ENCODE data around the gene POT1.

The POT1 gene

DNA sequence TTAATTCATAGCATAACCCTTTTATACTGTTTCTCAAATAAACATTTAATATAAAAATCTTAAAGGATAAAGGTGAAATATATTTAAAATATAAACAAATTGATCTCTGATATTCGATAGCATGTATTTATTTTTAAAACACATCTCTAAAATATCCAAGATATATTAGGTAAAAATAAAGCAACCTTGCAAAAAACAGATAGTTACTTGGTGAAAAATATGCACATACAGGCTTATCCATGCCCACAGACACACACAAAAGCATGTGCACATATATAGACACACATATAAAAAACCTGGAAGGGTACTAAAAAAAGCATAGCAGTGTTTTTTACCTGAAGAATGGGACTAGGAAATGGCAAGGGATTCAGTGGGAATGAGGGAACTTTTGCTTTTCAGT lies 19.8 kb downstream of the POT1 start:
- DNase-seq (ENCODE audit: low read depth, low spot score) = no peak

- no peak for DNase-seq (ENCODE audit: low read depth, low spot score)
These were observed 21.4 kb downstream of the POT1 start for GRCh38 chr7:124908259-124908658.

GRCh38 chr7:124907490-124907889 lies 22.1 kb downstream of the POT1 start:
- DNase-seq (ENCODE audit: low read depth, low spot score) = no peak

GRCh38 chr7:124898531-124898930 lies 31.1 kb downstream of the POT1 start:
- DNase-seq (ENCODE audit: low read depth, low spot score) = no peak

GRCh38 chr7:124896001-124896400 lies 33.6 kb downstream of the POT1 start:
- no peak for DNase-seq (ENCODE audit: low read depth, low spot score)

GRCh38 chr7:124893140-124893827 lies 36.3 kb downstream of the POT1 start:
- no peak for DNase-seq (ENCODE audit: low read depth, low spot score)

DNA sequence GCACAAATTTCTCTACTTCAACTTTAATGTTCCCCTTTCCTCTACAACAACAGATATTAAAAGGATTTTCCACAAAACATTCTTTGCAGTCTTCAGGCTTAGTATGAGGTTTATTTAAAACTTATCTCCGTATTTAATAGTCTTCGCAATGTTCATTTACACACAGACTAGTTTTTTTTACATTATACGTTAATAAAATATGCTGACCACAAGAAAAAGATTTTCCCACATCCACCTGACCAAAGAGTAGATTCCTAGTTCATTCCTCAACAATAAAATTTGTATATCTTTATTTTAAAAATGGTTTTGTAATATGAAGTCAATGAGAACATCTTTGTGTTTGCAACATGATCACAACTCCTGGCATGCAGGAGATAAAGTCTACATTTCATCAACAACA lies 42.4 kb downstream of the POT1 start:
- no peak for DNase-seq (ENCODE audit: low read depth, low spot score)

GRCh38 chr7:124881981-124882380 lies 47.6 kb downstream of the POT1 start:
- no peak for DNase-seq (ENCODE audit: low read depth, low spot score)

GRCh38 chr7:124879771-124880170 lies 49.9 kb downstream of the POT1 start:
- DNase-seq (ENCODE audit: low read depth, low spot score) = no peak

DNA sequence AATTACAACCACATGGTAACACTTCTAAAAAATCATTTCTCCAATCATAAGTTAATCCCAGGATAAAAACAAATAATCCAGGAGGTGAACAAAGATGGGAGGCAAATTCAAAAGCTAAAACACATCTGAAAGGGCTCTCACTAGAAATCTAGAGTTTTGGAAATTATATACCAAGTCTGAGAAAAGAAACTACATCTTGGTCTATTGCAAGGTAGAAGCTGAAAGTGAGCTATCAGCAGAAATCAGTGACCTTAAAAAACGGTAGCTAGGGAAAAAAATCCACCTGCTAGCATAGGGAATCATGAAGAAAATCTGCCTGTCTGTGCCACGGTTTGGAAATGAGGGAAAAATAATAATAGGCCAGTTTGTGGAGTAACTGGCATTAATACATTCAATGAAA lies 50.5 kb downstream of the POT1 start:
- no peak for DNase-seq (ENCODE audit: low read depth, low spot score)

DNA sequence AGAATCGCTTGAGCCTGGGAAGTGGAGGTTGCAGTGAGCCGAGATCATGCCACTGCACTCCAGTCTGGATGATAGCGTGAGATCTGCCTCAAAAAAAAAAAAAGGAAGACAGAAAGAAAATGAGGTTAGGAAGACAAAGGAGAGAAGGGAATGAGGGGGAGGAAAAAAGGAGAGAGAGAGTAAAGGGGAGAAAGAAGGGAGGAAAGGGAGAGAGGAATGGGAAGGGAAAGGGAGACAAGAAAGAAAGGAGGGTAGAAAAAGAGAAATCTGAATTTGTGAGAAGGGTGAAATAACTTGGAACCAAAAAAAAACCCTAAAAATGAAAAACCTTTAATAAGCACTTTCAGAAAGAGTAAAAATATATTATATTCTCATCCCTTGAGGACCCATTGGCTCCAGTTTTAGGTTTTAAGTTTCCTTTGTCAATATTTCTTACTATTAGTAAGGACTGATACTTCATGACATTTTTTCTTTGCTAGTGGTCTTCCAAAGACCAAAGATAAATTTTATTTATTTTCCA lies 54.9 kb downstream of the POT1 start:
- no peak for DNase-seq (ENCODE audit: low read depth, low spot score)

DNA sequence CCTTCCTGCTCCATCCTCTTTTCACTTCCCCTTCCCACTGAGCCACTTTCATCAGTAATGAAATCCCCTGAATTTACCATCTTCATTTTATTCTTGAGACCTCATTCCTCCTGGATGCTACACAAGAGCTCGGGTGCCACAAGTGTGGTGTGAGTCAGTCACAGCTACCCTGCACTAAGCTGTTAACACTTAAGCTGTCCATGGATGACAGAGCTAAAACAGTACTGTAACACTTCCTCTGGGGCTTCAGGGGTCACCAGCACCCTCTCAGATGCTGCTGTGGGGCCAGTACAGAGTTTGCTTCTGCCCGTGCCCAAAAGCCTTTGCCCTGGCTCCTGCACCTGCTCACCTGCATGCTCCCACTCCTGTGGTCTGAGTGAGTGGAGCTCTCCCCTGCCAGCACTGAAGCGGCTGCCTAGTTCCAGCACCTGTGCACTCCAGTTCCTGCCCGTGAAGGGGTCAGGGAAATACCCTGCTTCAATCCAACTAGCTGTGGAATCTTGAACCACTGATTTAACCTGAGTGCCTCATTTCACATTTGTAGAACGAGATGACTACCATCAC lies 71.9 kb downstream of the POT1 start:
- DNase-seq (ENCODE audit: low read depth, low spot score) = no peak

DNA sequence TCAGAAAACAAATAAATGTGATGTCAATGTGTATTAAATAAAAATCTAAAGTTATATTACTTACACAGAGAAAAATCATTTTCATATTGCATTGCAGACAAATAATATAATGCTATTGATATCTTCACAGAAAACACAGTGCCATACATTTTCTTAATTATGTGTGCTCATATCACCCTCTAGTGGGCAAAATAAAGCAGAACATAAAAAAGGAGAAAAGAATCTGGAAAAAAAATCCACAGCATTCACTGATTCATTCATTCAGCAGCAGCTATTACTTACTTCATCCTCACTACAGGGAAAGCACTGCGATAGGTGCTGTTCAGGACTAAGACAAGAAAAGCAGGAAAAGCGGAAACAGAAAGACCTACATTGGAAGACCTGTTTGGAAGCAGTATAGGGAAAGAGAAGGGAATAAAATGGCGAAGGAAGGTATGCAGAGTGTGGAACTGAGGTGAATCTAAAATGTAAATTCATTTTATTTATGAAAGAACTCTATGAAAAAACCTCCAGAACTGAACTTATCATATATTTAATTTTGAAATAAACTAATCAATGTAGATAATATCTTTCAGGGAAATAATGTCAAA lies 73.2 kb downstream of the POT1 start:
- DNase-seq (ENCODE audit: low read depth, low spot score) = no peak

- DNase-seq (ENCODE audit: low read depth, low spot score) = no peak
These were observed 86.3 kb downstream of the POT1 start for GRCh38 chr7:124843336-124843735.

- no peak for DNase-seq (ENCODE audit: low read depth, low spot score)
These were observed 89.2 kb downstream of the POT1 start for GRCh38 chr7:124840435-124840834.

DNA sequence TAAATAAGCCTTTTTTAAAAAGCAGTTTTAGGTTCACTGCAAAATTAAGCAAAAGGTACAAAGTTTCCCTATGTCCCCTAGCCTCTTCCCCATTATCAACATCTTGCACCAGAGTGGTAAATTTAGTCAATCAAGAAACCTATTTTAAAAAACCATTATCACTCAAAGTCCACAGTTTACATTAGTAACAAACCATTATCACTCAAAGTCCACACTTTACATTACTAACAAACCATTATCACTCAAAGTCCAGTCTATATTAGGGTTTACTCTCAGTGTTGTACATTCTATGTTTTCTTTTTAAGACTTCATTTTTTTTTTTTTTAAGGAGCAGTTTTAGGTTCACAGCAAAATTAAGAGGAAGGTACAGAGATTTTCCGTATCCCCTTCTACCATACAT lies 89.9 kb downstream of the POT1 start:
- DNase-seq (ENCODE audit: low read depth, low spot score) = no peak

DNA sequence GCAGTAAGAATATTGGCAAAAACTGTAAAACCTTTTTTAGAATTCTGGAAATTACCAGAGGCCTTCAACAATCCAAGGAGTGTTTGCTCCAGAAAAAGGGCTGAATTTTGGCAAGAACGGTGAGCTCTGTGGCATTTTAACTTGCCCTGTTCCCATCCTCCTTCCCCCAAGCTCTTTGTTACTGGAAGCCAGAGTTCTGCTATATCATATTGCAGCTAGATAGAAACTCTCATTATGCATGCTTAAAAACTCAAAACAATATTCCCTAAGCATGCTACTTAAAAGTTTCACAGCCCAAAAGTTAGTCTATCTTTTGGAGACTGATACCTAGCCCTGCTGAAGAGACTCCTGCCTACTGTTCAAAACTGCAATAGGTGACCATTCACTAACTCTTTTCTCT lies 93.5 kb downstream of the POT1 start:
- no peak for DNase-seq (ENCODE audit: low read depth, low spot score)

DNA sequence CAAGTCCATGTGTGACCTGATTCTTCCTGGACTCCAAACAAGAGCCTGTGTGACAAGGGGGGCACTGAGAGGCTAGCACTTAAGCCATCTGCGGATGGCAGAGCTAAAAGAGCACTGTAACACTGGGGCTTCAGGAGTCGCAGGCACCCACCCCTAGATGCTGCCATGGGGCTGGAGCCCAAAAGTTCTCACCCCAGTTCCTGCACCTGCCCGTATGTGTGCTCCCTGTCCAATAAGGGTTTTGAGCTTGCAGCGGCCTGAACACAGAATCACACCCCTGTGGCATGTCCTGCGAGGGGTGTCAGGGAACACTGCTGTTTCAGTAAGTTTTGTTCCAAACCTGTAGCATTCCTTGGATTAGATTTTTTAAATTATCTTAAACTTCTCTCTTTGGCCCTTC lies 110.8 kb downstream of the POT1 start:
- DNase-seq (ENCODE audit: low read depth, low spot score) = no peak

DNA sequence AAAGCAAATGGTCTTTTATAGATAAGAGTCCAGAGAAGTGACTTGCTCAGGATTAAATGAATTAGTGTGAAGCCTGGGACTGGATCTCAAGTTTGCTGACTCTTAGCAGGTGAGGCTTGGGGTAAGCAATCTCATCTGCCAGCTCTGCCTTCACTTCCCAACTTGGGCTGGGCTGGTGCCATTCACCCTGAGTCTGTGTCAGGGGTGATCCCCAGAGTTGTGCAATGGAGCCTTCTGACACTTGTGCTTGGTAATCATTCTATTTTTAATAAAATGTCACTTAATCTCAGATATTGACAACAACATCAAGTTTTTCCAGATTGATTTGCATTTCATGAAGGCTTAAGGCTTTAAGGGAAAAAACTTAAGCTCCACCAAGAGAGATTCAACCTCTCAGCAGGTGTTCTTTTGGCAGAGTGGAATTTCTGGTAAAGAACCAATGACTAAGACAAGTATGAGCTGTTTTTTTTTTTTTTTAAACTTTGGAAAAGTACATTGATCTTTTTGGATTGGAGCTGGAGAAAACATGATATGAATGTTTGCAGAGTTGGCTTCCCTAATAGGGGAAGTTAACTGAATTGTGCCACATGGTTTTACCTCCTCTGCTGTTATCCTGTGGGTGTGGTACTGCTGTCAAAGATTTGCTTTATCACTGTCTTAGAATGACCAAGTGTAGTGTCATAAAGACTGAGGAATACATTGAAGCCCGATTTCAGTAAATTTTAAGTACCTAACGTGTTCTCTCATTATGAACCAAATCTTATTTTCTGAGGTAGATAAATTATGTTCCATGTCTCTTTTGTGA lies 115.4 kb downstream of the POT1 start:
- no peak for DNase-seq (ENCODE audit: low read depth, low spot score)

DNA sequence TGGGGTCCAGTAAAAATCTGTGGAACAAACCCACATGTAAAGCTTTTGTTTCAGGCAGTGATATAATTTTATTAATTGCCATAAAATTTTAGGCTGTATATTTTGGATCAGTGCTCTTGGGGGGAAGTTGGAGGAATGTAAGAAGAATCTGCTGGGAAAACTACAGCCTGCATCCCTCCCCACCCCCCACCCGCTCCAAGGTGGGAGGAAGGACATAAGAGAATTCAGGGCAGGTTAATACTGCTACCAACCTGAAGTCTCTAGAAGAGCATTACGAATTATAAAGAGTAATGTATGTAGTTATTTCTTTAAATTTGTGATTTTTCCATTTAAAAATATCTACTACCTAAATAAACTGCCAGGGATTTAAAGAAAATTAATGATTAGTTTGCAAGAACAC lies 116.9 kb downstream of the POT1 start:
- no peak for DNase-seq (ENCODE audit: low read depth, low spot score)

GRCh38 chr7:124811341-124811740 lies 118.3 kb downstream of the POT1 start:
- no peak for DNase-seq (ENCODE audit: low read depth, low spot score)

- DNase-seq (ENCODE audit: low read depth, low spot score) = no peak
These were observed 119.0 kb downstream of the POT1 start for GRCh38 chr7:124810605-124811004.

All from iPS DF 19.7 (cell line).